HG03064 (cell line): Measurements from ENCODE around the gene INVS.
"Not testable (repeated sequence)": the region's sequence is repeated elsewhere in the genome, so short reads cannot be mapped to it uniquely, and the experiment has no call there.

Experiments
- ATAC-seq: cut with Tn5 transposase; IDR thresholded peaks from one replicate; pipeline ENCODE4 v1.9.1; 2021; ENCODE audit warnings: low read depth; ENCODE audit not compliant: unreplicated experiment

The INVS gene, protein sequence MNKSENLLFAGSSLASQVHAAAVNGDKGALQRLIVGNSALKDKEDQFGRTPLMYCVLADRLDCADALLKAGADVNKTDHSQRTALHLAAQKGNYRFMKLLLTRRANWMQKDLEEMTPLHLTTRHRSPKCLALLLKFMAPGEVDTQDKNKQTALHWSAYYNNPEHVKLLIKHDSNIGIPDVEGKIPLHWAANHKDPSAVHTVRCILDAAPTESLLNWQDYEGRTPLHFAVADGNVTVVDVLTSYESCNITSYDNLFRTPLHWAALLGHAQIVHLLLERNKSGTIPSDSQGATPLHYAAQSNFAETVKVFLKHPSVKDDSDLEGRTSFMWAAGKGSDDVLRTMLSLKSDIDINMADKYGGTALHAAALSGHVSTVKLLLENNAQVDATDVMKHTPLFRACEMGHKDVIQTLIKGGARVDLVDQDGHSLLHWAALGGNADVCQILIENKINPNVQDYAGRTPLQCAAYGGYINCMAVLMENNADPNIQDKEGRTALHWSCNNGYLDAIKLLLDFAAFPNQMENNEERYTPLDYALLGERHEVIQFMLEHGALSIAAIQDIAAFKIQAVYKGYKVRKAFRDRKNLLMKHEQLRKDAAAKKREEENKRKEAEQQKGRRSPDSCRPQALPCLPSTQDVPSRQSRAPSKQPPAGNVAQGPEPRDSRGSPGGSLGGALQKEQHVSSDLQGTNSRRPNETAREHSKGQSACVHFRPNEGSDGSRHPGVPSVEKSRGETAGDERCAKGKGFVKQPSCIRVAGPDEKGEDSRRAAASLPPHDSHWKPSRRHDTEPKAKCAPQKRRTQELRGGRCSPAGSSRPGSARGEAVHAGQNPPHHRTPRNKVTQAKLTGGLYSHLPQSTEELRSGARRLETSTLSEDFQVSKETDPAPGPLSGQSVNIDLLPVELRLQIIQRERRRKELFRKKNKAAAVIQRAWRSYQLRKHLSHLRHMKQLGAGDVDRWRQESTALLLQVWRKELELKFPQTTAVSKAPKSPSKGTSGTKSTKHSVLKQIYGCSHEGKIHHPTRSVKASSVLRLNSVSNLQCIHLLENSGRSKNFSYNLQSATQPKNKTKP

DNA sequence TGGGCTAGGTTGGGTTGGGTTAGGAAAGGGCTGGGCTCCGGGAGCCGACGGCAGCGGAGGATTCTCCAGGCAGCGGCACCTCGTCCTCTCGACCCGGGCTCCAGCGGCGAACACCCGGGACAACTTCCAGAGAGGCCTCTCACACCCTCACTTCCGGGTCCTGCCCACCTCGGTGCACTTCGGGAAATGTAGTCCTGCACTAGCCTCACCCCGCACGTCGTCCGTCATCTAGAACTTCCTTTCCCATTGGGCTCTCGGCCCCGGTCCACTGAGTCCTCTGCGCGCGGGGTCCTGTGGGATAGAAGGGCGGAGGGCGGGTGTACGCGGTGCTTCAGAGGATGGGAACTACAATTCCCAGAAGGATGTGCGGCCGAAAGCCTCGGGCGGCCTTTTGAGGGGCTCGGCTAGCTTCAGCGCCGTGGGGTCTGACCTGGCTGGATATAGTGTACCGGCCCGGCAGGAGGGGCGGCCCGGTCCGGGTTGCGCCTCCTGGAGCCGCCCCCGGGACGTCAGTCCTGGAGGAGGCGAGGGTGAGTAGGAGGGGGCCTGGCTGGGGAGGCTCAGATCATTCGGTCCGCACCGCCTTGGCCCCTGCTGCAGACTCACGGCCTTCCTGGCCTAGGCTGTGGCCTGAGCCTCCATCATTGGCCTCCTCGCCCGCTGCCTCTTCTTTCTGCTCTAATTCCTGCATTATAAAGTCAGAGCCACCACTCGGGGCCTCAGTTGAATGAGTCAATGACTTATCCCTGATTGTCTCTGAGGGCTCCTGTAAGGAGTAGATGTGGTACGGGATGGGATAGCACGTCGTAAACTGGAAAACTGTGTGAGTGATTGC is at the start of gene INVS, which contains the start of gene ERP44:
Gene INVS, plus strand, starts transcription at position 357 of the 835 bp plus-strand sequence. CDS start 5,279 bp downstream, outside the sequence.
Gene ERP44, minus strand, starts transcription at position 114 of the 835 bp plus-strand sequence. CDS start 160 bp downstream, outside the sequence.
- peak; percentile 98 for ATAC-seq

- no peak for ATAC-seq
Measured at GRCh38 chr9:100049551-100049950, 49.5 kb upstream of the INVS start.

DNA sequence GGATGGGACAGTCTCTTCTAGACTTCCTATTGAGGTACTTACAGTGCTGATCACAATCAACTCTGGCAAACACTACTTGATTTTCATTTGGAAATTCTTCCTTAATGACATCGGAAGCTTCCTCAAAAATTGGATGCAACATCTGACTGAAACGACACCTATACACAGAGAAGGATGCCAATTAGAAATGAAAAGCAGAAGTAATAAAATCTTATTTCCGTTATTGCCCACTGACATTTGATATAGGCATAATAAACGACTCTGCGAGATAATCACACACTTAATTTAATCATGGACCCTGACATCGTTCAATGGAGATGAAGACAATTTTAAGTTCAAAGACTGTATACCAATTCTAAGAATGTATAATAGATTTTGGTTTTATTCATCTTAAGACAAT is 46.7 kb upstream of the INVS start:
- ATAC-seq, result no peak

GRCh38 chr9:100056561-100056960 is 42.5 kb upstream of the INVS start:
- ATAC-seq, result no peak

DNA sequence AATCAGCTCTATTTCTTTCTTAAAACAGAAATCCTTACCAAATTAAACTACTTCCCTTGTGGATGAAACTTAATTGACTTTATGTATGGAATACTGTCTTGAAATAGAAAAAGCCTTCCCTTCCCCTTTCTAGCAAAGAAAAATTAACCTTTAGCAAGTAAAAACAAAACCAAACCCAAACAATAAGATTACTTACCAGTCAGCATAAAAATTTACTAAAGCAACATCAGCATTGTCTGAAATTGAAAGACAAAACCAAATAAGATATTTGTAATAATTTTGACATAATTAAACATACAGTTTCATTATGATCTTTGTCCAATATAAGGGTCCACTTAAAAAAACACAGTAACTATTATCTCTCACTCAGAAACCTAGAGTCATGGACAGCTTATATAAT is 41.4 kb upstream of the INVS start:
- no peak for ATAC-seq

DNA sequence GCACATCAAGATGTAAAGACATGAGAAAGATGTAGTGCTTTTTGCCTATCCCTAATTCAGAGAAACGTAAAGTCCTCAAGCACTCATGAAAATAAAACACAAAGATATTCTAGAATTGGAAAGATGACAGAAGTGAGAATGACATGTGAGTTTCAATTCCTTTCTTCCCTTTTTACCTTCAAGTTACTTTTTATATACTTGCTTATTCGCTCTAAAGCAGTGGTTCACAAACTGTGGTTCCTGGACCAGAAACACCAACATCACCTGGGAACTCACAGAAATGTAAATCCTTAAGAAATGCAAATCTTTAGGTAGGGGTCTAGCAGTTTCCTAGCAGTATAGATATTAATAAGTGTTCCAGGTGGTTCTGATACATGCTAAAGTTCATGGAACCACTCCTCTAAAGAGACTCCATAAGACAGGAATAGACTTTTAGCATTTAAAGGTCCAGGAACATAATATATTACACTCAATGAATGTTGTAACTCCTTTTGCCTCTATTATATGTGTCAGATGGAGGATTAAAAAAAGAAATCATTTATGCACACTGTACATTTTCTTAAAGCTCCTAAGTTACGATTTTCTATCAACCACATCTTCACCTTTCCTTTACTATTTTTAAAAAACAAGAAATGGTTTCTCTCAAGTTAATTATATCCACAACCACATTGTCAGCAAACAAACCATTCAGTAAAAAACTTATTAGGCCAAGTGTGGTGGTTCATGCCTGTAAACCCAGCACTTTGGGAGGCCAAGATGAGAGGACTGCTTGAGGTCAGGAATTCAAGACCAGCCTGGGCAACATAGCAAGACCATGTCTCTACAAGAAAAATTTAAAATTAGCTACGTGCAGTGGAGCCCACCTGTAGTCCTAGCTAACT is 40.1 kb upstream of the INVS start:
- ATAC-seq, result peak; percentile 72

DNA sequence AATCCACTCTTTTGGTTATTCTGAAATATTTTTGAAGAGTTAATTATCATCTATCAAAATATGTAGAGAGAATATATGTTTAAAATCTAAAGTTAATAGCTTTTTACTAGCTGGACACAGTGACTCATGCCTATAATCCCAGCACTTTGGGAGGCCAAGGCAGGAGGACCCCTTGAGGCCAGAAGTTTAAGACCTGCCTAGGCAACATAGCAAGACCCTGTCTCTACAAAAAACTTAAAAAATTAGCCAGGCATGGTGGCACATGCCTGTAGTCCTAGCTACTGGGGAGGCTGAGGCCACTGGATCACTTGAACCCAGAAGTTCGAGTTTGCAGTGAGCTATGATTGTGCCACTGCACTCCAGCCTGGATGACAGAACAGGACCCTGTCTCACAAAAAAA is 36.4 kb upstream of the INVS start:
- ATAC-seq, result not testable (repeated sequence)

GRCh38 chr9:100063185-100063584 is 35.9 kb upstream of the INVS start:
- ATAC-seq, result no peak

GRCh38 chr9:100064872-100065581 is 34.0 kb upstream of the INVS start:
- no peak for ATAC-seq

- peak; percentile 79 for ATAC-seq
Measured at GRCh38 chr9:100066539-100066938, 32.5 kb upstream of the INVS start.

DNA sequence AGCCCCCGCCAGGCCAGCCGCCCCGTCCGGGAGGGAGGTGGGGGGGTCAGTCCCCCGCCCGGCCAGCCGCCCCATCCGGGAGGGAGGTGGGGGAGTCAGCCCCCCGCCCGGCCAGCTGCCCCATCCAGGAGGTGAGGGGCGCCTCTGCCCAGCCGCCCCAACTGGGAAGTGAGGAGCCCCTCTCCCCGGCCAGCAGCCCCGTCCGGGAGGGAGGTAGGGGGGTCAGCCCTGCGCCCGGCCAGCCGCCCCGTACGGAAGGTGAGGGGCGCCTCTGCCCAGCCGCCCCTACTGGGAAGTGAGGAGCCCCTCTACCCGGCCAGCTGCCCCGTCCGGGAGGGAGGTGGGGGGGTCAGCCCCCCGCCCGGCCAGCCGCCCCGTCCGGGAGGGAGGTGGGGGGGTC is 31.1 kb upstream of the INVS start:
- not testable (repeated sequence) for ATAC-seq

DNA sequence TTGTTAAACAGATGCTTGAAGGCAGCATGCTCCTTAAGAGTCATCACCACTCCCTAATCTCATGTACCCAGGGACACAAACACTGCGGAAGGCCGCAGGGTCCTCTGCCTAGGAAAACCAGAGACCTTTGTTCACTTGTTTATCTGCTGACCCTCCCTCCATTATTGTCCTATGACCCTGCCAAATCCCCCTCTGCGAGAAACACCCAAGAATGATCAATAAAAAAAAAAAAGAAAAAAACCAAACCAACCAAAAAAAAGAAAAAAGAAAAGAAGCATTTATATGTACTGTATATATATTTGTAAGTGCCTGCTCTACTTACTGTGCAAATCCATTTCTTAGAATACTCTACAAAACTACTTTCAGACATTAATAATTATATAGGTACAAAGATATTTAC is 30.0 kb upstream of the INVS start:
- ATAC-seq, result not testable (repeated sequence)

GRCh38 chr9:100070104-100071041 is 28.7 kb upstream of the INVS start:
- ATAC-seq, result no peak

GRCh38 chr9:100071271-100071670 is 27.8 kb upstream of the INVS start:
- no peak for ATAC-seq

DNA sequence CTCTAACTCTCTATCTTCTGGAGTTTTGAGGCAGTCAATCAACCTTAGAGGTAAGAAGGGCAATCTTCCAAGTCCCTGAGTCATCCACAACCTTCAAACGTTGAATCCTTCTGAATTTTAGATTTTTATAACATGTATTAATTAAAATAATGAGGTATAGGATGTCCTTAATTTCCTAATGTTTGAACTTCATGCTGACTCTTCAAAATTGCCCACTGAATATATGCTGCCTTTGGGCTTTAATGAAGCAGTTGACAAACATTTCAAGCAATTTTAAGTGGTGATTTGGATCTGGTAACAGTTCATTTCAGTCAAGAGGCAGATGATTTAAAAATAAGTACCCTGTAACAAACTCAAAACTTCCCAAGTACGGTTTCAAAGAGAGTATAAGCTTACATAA is 26.2 kb upstream of the INVS start:
- no peak for ATAC-seq

GRCh38 chr9:100074093-100074492 is 24.9 kb upstream of the INVS start:
- ATAC-seq, result no peak

DNA sequence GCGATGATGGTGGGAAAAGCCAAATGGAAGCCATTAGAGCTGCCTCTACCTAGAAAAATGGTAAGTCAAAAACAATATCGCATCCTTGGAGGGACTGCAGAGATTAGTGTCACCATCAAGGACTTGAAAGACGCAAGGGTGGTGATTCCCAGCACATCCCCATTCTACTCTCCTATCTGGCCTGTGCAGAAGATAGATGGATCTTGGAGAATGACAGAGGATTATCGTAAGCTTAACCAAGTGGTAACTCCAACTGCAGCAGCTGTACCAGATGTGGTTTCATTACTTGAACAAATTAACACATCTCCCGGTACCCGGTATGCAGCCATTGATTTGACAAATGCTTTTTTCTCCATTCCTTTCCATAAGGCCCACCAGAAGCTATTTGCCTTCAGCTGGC is 24.1 kb upstream of the INVS start:
- ATAC-seq, result no peak
